HEK293 (cell line): ENCODE results near the gene TUBB3.

ENCODE experiments used
- ZNF624 ChIP-seq: fragments of 450-650 bp; formaldehyde crosslinking; IDR thresholded peaks from 2 replicates; pipeline ENCODE4 v1.5.1; 2017; ENCODE audit warnings: missing biosample characterization, missing genetic modification characterization
- TF ChIP-seq, protein P1 (sequence below): fragments of 450-650 bp; formaldehyde crosslinking; IDR thresholded peaks from 2 replicates; pipeline ENCODE4 v1.5.1; 2016; ENCODE audit warnings: missing biosample characterization, missing genetic modification characterization
- TF ChIP-seq, protein P2 (sequence below): fragments of 450-650 bp; formaldehyde crosslinking; IDR thresholded peaks from 2 replicates; pipeline ENCODE4 v1.5.1; 2016; ENCODE audit warnings: missing biosample characterization, missing genetic modification characterization

DNA sequence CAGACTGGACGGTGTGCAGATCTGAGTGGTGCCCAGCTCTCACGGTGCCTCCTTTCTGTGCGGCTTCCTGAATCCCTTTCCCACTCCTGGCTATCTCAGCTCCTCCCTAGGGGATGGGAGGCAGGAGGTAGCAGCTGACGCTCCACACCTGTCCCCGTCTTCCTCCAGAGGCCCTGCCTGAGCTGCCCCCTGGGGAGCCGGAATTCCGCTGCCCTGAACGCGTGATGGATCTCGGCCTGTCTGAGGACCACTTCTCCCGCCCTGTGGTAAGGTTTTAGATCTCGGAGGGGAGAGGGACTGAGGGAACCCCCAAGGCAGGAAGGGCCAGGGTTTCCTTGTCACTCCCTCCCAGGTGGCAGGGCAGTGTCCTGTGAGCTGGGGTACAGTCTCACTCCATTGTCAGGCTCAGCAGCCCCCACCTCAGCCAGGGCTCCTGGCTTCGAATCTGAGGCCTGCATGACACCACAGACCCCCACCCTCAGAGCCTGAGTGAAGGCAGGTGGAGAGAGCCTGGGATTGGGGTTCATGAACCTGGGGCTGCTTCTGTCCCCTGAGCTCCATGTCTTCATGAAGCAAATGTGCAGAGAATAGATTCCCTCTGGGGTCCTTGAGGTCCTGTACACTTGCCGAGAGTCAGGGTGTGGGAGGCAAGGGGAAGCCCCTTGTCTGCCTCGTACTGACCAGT lies 32.0 kb downstream of the TUBB3 start:
- TF ChIP-seq, protein P1, sequence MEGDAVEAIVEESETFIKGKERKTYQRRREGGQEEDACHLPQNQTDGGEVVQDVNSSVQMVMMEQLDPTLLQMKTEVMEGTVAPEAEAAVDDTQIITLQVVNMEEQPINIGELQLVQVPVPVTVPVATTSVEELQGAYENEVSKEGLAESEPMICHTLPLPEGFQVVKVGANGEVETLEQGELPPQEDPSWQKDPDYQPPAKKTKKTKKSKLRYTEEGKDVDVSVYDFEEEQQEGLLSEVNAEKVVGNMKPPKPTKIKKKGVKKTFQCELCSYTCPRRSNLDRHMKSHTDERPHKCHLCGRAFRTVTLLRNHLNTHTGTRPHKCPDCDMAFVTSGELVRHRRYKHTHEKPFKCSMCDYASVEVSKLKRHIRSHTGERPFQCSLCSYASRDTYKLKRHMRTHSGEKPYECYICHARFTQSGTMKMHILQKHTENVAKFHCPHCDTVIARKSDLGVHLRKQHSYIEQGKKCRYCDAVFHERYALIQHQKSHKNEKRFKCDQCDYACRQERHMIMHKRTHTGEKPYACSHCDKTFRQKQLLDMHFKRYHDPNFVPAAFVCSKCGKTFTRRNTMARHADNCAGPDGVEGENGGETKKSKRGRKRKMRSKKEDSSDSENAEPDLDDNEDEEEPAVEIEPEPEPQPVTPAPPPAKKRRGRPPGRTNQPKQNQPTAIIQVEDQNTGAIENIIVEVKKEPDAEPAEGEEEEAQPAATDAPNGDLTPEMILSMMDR (tag by site-specific recombination): no peak
- TF ChIP-seq, protein P2, sequence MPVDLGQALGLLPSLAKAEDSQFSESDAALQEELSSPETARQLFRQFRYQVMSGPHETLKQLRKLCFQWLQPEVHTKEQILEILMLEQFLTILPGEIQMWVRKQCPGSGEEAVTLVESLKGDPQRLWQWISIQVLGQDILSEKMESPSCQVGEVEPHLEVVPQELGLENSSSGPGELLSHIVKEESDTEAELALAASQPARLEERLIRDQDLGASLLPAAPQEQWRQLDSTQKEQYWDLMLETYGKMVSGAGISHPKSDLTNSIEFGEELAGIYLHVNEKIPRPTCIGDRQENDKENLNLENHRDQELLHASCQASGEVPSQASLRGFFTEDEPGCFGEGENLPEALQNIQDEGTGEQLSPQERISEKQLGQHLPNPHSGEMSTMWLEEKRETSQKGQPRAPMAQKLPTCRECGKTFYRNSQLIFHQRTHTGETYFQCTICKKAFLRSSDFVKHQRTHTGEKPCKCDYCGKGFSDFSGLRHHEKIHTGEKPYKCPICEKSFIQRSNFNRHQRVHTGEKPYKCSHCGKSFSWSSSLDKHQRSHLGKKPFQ: no peak
- TF ChIP-seq ZNF624 (tag by site-specific recombination): no peak
